ENCODE data around the gene DTX2. TPM values are rescaled to one million over a fixed set of nuclear protein-coding genes. Genes with fewer than 3 reads are reported as not detected.
"Not testable (repeated sequence)": the region's sequence is repeated elsewhere in the genome, so short reads cannot be mapped to it uniquely, and the experiment has no call there.

DTX2 gene
- total and polyA plus RNA-seq, 10 donors, result 17.9 to 60.6 (median 42.9) TPM

GRCh38 chr7:76549025-76549854 lies 87.7 kb downstream of the DTX2 start:
- Histone ChIP-seq H3K36me3 (peaks cover 0 to 11% (median 4%) of the 10 kb centered on the region in 6 donors), H3K4me3 (peak overlapping the region; percentile 77 to 97 (median 86)), H3K4me1 (peaks cover 0 to 31% (median 7%) of the 10 kb centered on the region in 6 donors), H3K27ac (peak overlapping the region; percentile 81 to 96 (median 94))
- intact Hi-C loops (cut with DNase I; ENCODE audit: low total_unique reads); H3K27me3 ChIP-seq (replicated peaks in 1 of 7); H3K9me3 ChIP-seq: not testable (repeated sequence)
- DNase-seq, result peak; percentile 96
- WGBS, 5 donors, result 0 to 1% (median 0%) methylated on average over 39 to 71 of the region's 71 CpGs
- TF ChIP-seq CTCF (IDR thresholded peaks at IDR 0.05 in 8 of 11, conservative IDR thresholded peaks at IDR 0.05 in 3 of 11) (peak in 3 of 11 experiments; percentile 8 to 18 (median 13)), POLR2A (IDR thresholded peaks at IDR 0.05) (peak in 2 of 3 donors; percentile 8 to 22), POLR2AphosphoS5 (IDR thresholded peaks at IDR 0.05) (peak; percentile 94 to 96 (median 95))

- Histone ChIP-seq H3K4me1 (peaks cover 0 to 37% (median 7%) of the 10 kb centered on the region in 6 donors), H3K36me3 (peaks cover 0 to 11% (median 4%) of the 10 kb centered on the region in 6 donors), H3K4me3 (peak overlapping the region; percentile 77 to 97 (median 86)), H3K27ac (peak overlapping the region; percentile 81 to 96 (median 94))
- H3K27me3 ChIP-seq (replicated peaks in 1 of 7); DNase-seq; intact Hi-C loops (cut with DNase I; ENCODE audit: low total_unique reads); H3K9me3 ChIP-seq: not testable (repeated sequence)
- WGBS, 5 donors, result 0 to 1% (median 0%) methylated on average over 8 to 19 of the region's 19 CpGs
These were observed 88.3 kb downstream of the DTX2 start for GRCh38 chr7:76549855-76550248.

- H3K4me3 ChIP-seq; H3K27ac ChIP-seq; intact Hi-C loops (cut with DNase I; ENCODE audit: low total_unique reads); H3K9me3 ChIP-seq; H3K27me3 ChIP-seq (replicated peaks in 1 of 7); DNase-seq: not testable (repeated sequence)
- Histone ChIP-seq H3K36me3 (peaks cover 0 to 17% (median 4%) of the 10 kb centered on the region in 6 donors), H3K4me1 (peaks cover 0 to 46% (median 7%) of the 10 kb centered on the region in 6 donors)
- WGBS, 5 donors, result 87 to 97% (median 94%) methylated on average over 4 to 6 of the region's 6 CpGs
These were observed 90.5 kb downstream of the DTX2 start for GRCh38 chr7:76551992-76552391.

Small RNA genes within 50 kb of the gene (small RNA-seq; reads per million reads assigned to genes)
- gene RF00019, result 0 reads per million in 4 donors

Other genes starting within 250 kb of the DTX2 start
- gene HSPB1, start 159.0 kb upstream of the DTX2 start, total RNA-seq, result 100 to 1,000 TPM in 5 of 7 donors, 10 to 100 TPM in 2; 56.5 to 227 (median 131) TPM
- 100 to 1,000 TPM in 2 of 3 donors, 10 to 100 TPM in 1; 70.1 to 216 (median 214) TPM for gene HSPB1, start 159.0 kb upstream of the DTX2 start, polyA plus RNA-seq
- gene YWHAG, start 102.7 kb upstream of the DTX2 start, total RNA-seq, result 100 to 1,000 TPM in 1 of 7 donors, 10 to 100 TPM in 6; 60.6 to 108 (median 80.5) TPM
- gene YWHAG, start 102.7 kb upstream of the DTX2 start, polyA plus RNA-seq, result 10 to 100 TPM; 19.7 to 35.6 (median 26.2) TPM
- 1 to 10 TPM in 2 of 7 donors, under 1 TPM in 5; 0.11 to 1.5 (median 0.43) TPM for gene SSC4D, start 52.0 kb upstream of the DTX2 start, total RNA-seq
- gene SSC4D, start 52.0 kb upstream of the DTX2 start, polyA plus RNA-seq, result 1 to 10 TPM in 2 of 3 donors, under 1 TPM in 1; 0.68 to 1.2 (median 1.1) TPM
- gene ZP3, start 36.8 kb upstream of the DTX2 start, total RNA-seq, result 1 to 10 TPM; 1.3 to 7.5 (median 2.5) TPM
- 1 to 10 TPM; 3.3 to 5.0 (median 4.3) TPM for gene ZP3, start 36.8 kb upstream of the DTX2 start, polyA plus RNA-seq
- gene UPK3B, start 48.8 kb downstream of the DTX2 start, total RNA-seq, result 1 to 10 TPM; 1.9 to 4.4 (median 3.0) TPM
- gene UPK3B, start 48.8 kb downstream of the DTX2 start, polyA plus RNA-seq, result 1 to 10 TPM in 2 of 3 donors, under 1 TPM in 1; 0.21 to 1.9 (median 1.2) TPM
- under 1 TPM in 4 of 7 donors, not detected in 3; 0.64 to 0.82 (median 0.75) TPM for gene SPDYE16, start 81.6 kb downstream of the DTX2 start, total RNA-seq
- gene SPDYE16, start 81.6 kb downstream of the DTX2 start, polyA plus RNA-seq, result under 1 TPM in 2 of 3 donors, not detected in 1; 0.06 to 0.13 TPM
- 10 to 100 TPM in 4 of 7 donors, 1 to 10 TPM in 3; 3.5 to 14.9 (median 10.1) TPM for gene POMZP3, start 165.6 kb downstream of the DTX2 start, total RNA-seq
- gene POMZP3, start 165.6 kb downstream of the DTX2 start, polyA plus RNA-seq, result 10 to 100 TPM in 2 of 3 donors, 1 to 10 TPM in 1; 7.9 to 12.9 (median 11.4) TPM